Endothelial cell of umbilical vein (primary cell): ENCODE data around the gene AGK.

ENCODE experiments used
- EZH2 ChIP-seq: IDR thresholded peaks from 2 replicates; pipeline ENCODE4 v1.6.1; 2012; ENCODE audit warnings: borderline replicate concordance, low read depth, mild to moderate bottlenecking, moderate library complexity, low read length, inconsistent platforms; ENCODE audit not compliant: severe bottlenecking
- FOS ChIP-seq: IDR thresholded peaks from 2 replicates; pipeline ENCODE4 v1.6.1; 2011; ENCODE audit warnings: mild to moderate bottlenecking, low read length, moderate library complexity, borderline replicate concordance; ENCODE audit not compliant: insufficient read depth
- GATA2 ChIP-seq: IDR thresholded peaks from 2 replicates; pipeline ENCODE4 v1.7.0; 2011; ENCODE audit warnings: low read depth, mild to moderate bottlenecking, moderate library complexity, mixed read lengths, low read length; ENCODE audit not compliant: insufficient read length, insufficient read depth
- JUN ChIP-seq: IDR thresholded peaks from 2 replicates; pipeline ENCODE4 v1.6.1; 2011; ENCODE audit warnings: borderline replicate concordance, low read depth; ENCODE audit not compliant: insufficient read length, insufficient read depth
- MAX ChIP-seq: IDR thresholded peaks from 2 replicates; pipeline ENCODE4 v1.6.1; 2011; ENCODE audit not compliant: insufficient read depth, insufficient read length
- MYC ChIP-seq: IDR thresholded peaks from one replicate; pipeline ENCODE4 v1.6.1; 2011; ENCODE audit warnings: mild to moderate bottlenecking, low read depth, low read length
- POLR2A ChIP-seq: IDR thresholded peaks from 2 replicates; pipeline ENCODE4 v1.6.1; 2012; ENCODE audit warnings: low read depth, mild to moderate bottlenecking, control low read depth, low read length
- POLR2AphosphoS5 ChIP-seq: IDR thresholded peaks from 2 replicates; pipeline ENCODE4 v1.6.1; 2012; ENCODE audit warnings: low read depth, mild to moderate bottlenecking, control low read depth, low read length, moderate library complexity; ENCODE audit not compliant: insufficient read depth
- TF ChIP-seq, protein P1 (sequence below), 2 donors: IDR thresholded peaks; 1 replicate in 1 of 2; 2 replicates in 1 of 2; pipeline ENCODE4 v1.5.1; 2011; ENCODE audit warnings: low read length in 2 of 2, mild to moderate bottlenecking in 2 of 2, moderate library complexity in 2 of 2, control low read depth in 1 of 2, inconsistent platforms in 1 of 2, low read depth in 1 of 2; ENCODE audit not compliant: insufficient read depth in 1 of 2; ENCODE audit errors: extremely low read depth in 1 of 2

DNA sequence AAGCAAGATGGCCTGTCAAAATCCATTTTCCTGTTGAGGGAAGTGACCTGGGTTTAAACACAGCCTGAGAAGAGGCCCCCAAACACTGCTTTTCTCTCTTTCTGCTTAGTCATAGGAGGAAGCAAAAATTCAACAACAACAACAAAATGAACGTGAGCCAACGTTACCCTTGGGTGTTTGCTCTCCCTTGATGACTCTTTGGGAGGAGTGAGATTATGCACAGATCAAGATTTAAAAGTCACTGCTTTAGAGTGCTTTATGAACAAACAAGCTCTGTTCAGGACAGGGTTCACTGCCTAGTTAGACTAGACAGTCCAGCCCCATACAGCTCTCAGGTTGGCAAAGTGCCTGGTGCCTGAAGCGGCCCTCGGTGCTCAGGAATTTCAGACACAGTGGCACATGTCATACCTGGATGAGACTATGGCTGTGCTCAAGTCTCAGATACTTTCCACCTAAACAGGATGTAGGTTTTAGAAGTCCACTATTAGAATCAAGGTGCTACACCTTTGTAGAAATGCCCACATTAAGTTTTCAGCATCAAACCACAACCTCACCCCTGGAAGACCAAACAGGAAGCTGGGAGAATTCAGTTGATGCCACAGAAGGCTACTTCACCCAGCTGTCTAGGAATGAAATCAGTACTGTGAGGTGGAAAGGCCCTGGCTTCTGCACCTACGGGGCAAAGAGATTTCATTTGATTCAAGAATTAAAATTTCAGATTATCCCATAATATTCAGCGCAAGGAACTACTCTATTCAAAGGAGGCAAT lies 112.1 kb downstream of the AGK start:
- TF ChIP-seq, protein P1, sequence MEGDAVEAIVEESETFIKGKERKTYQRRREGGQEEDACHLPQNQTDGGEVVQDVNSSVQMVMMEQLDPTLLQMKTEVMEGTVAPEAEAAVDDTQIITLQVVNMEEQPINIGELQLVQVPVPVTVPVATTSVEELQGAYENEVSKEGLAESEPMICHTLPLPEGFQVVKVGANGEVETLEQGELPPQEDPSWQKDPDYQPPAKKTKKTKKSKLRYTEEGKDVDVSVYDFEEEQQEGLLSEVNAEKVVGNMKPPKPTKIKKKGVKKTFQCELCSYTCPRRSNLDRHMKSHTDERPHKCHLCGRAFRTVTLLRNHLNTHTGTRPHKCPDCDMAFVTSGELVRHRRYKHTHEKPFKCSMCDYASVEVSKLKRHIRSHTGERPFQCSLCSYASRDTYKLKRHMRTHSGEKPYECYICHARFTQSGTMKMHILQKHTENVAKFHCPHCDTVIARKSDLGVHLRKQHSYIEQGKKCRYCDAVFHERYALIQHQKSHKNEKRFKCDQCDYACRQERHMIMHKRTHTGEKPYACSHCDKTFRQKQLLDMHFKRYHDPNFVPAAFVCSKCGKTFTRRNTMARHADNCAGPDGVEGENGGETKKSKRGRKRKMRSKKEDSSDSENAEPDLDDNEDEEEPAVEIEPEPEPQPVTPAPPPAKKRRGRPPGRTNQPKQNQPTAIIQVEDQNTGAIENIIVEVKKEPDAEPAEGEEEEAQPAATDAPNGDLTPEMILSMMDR (IDR thresholded peaks at IDR 0.05; ENCODE audit: extremely low read depth in 1 of 2, insufficient read depth in 1 of 2, low read depth in 1 of 2, low read length in 2 of 2) = no peak
- TF ChIP-seq POLR2AphosphoS5 (no peak), EZH2 (no peak), MYC (no peak), GATA2 (no peak), MAX (no peak), FOS (peak; percentile 55), POLR2A (peak; percentile 17), JUN (peak; percentile 22)
